GM23248 (cell line): ENCODE data around the gene SDK2. TPM values are rescaled to one million over a fixed set of nuclear protein-coding genes. Genes with fewer than 3 reads are reported as not detected.
A peak's percentile ranks its signal among the peaks of the same experiment; 100 is the strongest.

ENCODE experiments used
- DNase-seq: peaks from one replicate; pipeline ENCODE4 v3.0.0-alpha.2; 2015
- H2AFZ ChIP-seq: fragments of 200-600 bp; sonication (generic); 2 replicates; pipeline ENCODE4 v1.6.1; 2016; ENCODE audit warnings: antibody characterized with exemption
- H3F3A ChIP-seq: fragments of 200-600 bp; sonication (generic); 2 replicates; pipeline ENCODE4 v1.6.1; 2016; ENCODE audit warnings: mild to moderate bottlenecking, antibody characterized with exemption, mixed run types; ENCODE audit not compliant: insufficient read depth
- H3K27ac ChIP-seq: fragments of 200-600 bp; sonication (generic); 2 replicates; pipeline ENCODE4 v1.5.1; 2016; ENCODE audit warnings: mild to moderate bottlenecking
- H3K27me3 ChIP-seq: fragments of 200-600 bp; sonication (generic); replicated peaks from 2 replicates; pipeline ENCODE4 v1.6.1; 2016; ENCODE audit warnings: mild to moderate bottlenecking; ENCODE audit not compliant: insufficient read depth
- H3K36me3 ChIP-seq: fragments of 200-600 bp; sonication (generic); 2 replicates; pipeline ENCODE4 v1.6.1; 2016; ENCODE audit warnings: low read depth, mild to moderate bottlenecking
- H3K4me1 ChIP-seq: fragments of 200-600 bp; sonication (generic); 2 replicates; pipeline ENCODE4 v1.6.1; 2016; ENCODE audit warnings: mild to moderate bottlenecking; ENCODE audit not compliant: insufficient read depth
- H3K4me2 ChIP-seq: fragments of 200-600 bp; sonication (generic); one replicate; pipeline ENCODE4 v1.6.1; 2016; ENCODE audit warnings: mild to moderate bottlenecking; ENCODE audit not compliant: unreplicated experiment
- H3K4me3 ChIP-seq: fragments of 200-600 bp; sonication (generic); 2 replicates; pipeline ENCODE4 v1.5.1; 2016; ENCODE audit warnings: mild to moderate bottlenecking
- H3K79me2 ChIP-seq: fragments of 200-600 bp; sonication (generic); 2 replicates; pipeline ENCODE4 v1.6.1; 2016; ENCODE audit warnings: mild to moderate bottlenecking; ENCODE audit not compliant: insufficient read depth
- H3K9ac ChIP-seq: fragments of 200-600 bp; sonication (generic); 2 replicates; pipeline ENCODE4 v1.6.1; 2016; ENCODE audit warnings: mild to moderate bottlenecking
- H3K9me2 ChIP-seq: fragments of 200-600 bp; sonication (generic); 2 replicates; pipeline ENCODE4 v1.6.1; 2016; ENCODE audit warnings: mixed run types, mild to moderate bottlenecking, moderate library complexity; ENCODE audit not compliant: insufficient read depth
- H3K9me3 ChIP-seq: fragments of 200-600 bp; sonication (generic); one replicate; pipeline ENCODE4 v1.6.1; 2017; ENCODE audit warnings: low read depth
- H4K20me1 ChIP-seq: fragments of 200-600 bp; sonication (generic); 2 replicates; pipeline ENCODE4 v1.6.0; 2016; ENCODE audit not compliant: insufficient read depth
- EZH2 ChIP-seq: fragments of 200-600 bp; sonication (generic); IDR thresholded peaks from 2 replicates; pipeline ENCODE4 v1.6.1; 2018; ENCODE audit warnings: antibody characterized with exemption, mild to moderate bottlenecking; ENCODE audit not compliant: insufficient read depth, poor library complexity, severe bottlenecking
- EZH2phosphoT487 ChIP-seq: fragments of 200-600 bp; sonication (generic); IDR thresholded peaks from 2 replicates; pipeline ENCODE4 v1.6.1; 2018; ENCODE audit warnings: antibody characterized with exemption, moderate library complexity, mild to moderate bottlenecking, low read depth; ENCODE audit not compliant: insufficient read depth
- WGBS, 2 experiments: methylation state at CpG; one replicate each; pipeline ENCODE4 v1.1.6; 2015 to 2017; ENCODE audit warnings: low lambda C conversion rate in 2 of 2, low coverage in 1 of 2; ENCODE audit errors: missing lambda C conversion rate in 2 of 2; 5-methylcytosine and 5-hydroxymethylcytosine counted together
- in situ Hi-C: fragments of 300-500 bp; cut with MboI; formaldehyde crosslinking; loops from 2 replicates; pipeline ENCODE4 v1.15.0; 2020
- polyA plus RNA-seq: library from polyadenylated mRNA; unstranded; fragments of >200 nt; fragmentation: Nextera tagmentation; extraction: Ambion mirVana; gene quantifications from 2 replicates; pipeline ENCODE4 v1.2.1, GENCODE V29; 2016
- total RNA-seq: library from RNA; depleted of rRNA; stranded (reverse); fragments of >200 nt; shearing (Covaris generic); gene quantifications from 2 replicates; pipeline ENCODE4 v1.2.3, GENCODE V29; 2014

The SDK2 gene
- total and polyA plus RNA-seq, 2 experiments from 2014 or later = under 0.01 to 0.03 TPM

DNA sequence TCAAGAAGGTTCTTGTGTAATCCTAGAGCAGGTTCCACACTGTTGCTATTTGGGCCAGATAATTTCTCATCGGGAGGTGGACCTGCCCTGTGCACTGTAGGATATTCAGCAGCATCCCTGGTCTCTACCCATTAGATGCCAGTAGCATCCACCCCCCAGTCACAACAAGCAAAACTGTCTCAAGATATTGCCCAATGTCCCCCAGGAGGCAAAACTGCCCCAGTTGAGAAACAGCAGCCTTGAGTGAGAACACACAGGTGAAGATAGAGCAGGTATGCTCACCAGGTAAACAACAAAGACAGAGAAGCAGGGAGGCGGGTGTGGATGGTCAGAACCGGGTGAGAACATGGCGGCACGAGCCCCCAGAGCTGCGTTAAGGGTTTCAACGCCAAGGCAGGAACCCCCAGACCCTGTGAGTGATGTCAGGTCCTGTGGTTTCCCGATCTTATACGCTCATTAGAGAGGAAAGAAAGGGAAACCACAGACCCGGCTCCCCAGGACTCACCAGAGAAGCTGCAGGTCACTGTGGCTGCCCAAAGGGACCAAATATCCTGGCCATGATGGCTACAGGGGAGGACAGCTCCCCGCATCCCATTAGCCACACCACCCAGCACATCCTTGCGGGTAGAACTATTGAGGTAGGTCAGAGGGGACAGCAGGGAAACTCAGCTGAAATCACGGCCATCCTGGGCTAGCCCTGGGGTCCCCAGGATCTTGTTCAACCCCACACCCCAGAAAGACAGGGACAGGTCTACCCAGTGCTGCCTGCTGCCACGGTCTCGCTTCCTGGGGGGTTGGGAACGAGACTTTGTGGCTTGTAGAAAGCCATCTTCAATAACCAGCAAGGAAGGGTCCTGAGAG, 353.6 kb downstream of the SDK2 start:
- peak overlapping the region; percentile 88 for H3K27ac ChIP-seq
- no peaks in the 10 kb centered on the region for H4K20me1 ChIP-seq
- peaks cover 38% of the 10 kb centered on the region for H3F3A ChIP-seq
- TF ChIP-seq EZH2 = no peak
- TF ChIP-seq EZH2phosphoT487 = no peak
- in situ Hi-C loops = no loop called here
- DNase-seq = no peak
- 93 to 97% methylated on average over 16 of the region's 16 CpGs for WGBS, 2 experiments
- H3K4me3 ChIP-seq = peak overlapping the region; percentile 5; the same call in 1 of the 2 replicates
- H3K9ac ChIP-seq = peak overlapping the region; percentile 58
- no peak overlapping the region for H2AFZ ChIP-seq
- H3K79me2 ChIP-seq = peaks cover 76% of the 10 kb centered on the region
- no peaks in the 10 kb centered on the region for H3K36me3 ChIP-seq
- peaks cover 58% of the 10 kb centered on the region for H3K4me1 ChIP-seq
- H3K9me3 ChIP-seq = no peaks in the 10 kb centered on the region
- H3K9me2 ChIP-seq = no peaks in the 10 kb centered on the region
- H3K27me3 ChIP-seq = no peaks in the 10 kb centered on the region
- H3K4me2 ChIP-seq = peak overlapping the region; percentile 19

GRCh38 chr17:73289549-73290254, 354.5 kb downstream of the SDK2 start:
- WGBS, 2 experiments = 50 to 52% methylated on average over 7 of the region's 7 CpGs
- Histone ChIP-seq H3K36me3 (no peaks in the 10 kb centered on the region), H3K4me1 (peaks cover 58% of the 10 kb centered on the region), H4K20me1 (no peaks in the 10 kb centered on the region), H3K4me2 (peak overlapping the region; percentile 14), H3K9me3 (no peaks in the 10 kb centered on the region), H3K27me3 (no peaks in the 10 kb centered on the region), H3K27ac (no peak overlapping the region), H3F3A (peaks cover 37% of the 10 kb centered on the region), H3K79me2 (peaks cover 76% of the 10 kb centered on the region), H2AFZ (no peak overlapping the region), H3K9ac (no peak overlapping the region), H3K9me2 (no peaks in the 10 kb centered on the region), H3K4me3 (no peak overlapping the region)
- in situ Hi-C loops = no loop called here
- TF ChIP-seq EZH2 (no peak), EZH2phosphoT487 (no peak)
- DNase-seq = no peak

DNA sequence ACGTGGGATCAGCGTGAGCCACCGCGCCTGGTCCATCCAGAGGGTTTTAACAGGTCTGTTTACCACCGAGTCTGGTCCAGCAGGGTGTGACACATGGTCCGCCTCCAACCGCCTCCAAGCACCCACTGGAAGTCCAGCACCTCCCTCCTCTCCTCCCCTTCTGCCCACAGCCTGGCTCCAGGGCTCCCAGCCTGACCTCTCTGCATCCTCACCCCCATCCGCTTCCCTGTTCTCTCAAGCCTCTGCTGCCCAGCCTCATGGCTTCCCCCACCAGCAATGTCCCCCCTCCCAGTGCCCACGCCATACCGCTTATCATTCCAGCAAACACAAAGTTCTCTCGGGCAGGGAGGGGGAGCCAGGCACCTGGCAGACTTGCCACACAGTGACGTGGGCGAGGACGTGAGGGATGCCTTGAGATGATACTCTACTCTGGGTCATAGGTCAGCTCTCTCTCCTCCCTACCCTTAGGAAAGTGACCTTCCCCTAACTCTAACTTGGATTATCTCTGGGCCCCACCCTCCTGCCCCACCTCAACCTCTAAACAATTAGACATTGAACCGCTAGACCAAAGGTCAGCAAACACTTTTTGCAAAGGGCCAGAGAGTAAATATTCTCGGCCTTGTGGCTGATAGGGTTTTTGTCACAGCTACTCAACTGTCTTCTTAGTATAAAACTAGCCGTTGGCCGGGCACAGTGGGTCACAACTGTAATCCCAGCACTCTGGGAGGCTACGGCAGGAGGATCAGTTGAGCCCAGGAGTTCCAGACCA, 355.5 kb downstream of the SDK2 start:
- H3K27me3 ChIP-seq = no peaks in the 10 kb centered on the region
- peaks cover 27% of the 10 kb centered on the region for H3F3A ChIP-seq
- no peak overlapping the region for H3K4me2 ChIP-seq
- H3K79me2 ChIP-seq = peaks cover 75% of the 10 kb centered on the region
- WGBS, 2 experiments = 80 to 82% methylated on average over 18 to 19 of the region's 19 CpGs
- peaks cover 51% of the 10 kb centered on the region for H3K4me1 ChIP-seq
- H2AFZ ChIP-seq = no peak overlapping the region
- no peaks in the 10 kb centered on the region for H4K20me1 ChIP-seq
- H3K27ac ChIP-seq = no peak overlapping the region
- in situ Hi-C loops = no loop called here
- no peak for DNase-seq
- TF ChIP-seq EZH2 (no peak), EZH2phosphoT487 (no peak)
- H3K9me2 ChIP-seq = no peaks in the 10 kb centered on the region
- no peak overlapping the region for H3K4me3 ChIP-seq
- no peaks in the 10 kb centered on the region for H3K9me3 ChIP-seq
- no peak overlapping the region for H3K9ac ChIP-seq
- no peaks in the 10 kb centered on the region for H3K36me3 ChIP-seq

GRCh38 chr17:73286863-73287296, 357.4 kb downstream of the SDK2 start:
- Histone ChIP-seq H3K4me1 (peaks cover 32% of the 10 kb centered on the region), H2AFZ (no peak overlapping the region), H3K4me3 (0 out of 2 replicates have a peak overlapping the region, but pooled peaks have one; percentile 10), H3K79me2 (peaks cover 82% of the 10 kb centered on the region), H3K9ac (peak overlapping the region; percentile 16), H3K27ac (no peak overlapping the region; the same call in 1 of the 2 replicates), H3K9me3 (no peaks in the 10 kb centered on the region), H3K36me3 (no peaks in the 10 kb centered on the region), H3K27me3 (no peaks in the 10 kb centered on the region), H3K9me2 (no peaks in the 10 kb centered on the region), H3K4me2 (peak overlapping the region; percentile 29), H3F3A (peaks cover 15% of the 10 kb centered on the region; the same call in 1 of the 2 replicates), H4K20me1 (no peaks in the 10 kb centered on the region)
- DNase-seq = peak; percentile 70
- no peak for TF ChIP-seq EZH2phosphoT487
- no peak for TF ChIP-seq EZH2
- WGBS, 2 experiments = 44 to 46% methylated on average over 8 of the region's 8 CpGs
- in situ Hi-C loops = no loop called here
